HG03469 (cell line): ENCODE results near the gene PGPEP1.
"Not testable (repeated sequence)": the region's sequence is repeated elsewhere in the genome, so short reads cannot be mapped to it uniquely, and the experiment has no call there.

Experiments
- ATAC-seq: cut with Tn5 transposase; IDR thresholded peaks from one replicate; pipeline ENCODE4 v1.9.1; 2021; ENCODE audit warnings: mild to moderate bottlenecking, moderate library complexity, moderate number of reproducible peaks; ENCODE audit not compliant: unreplicated experiment

Gene PGPEP1

GRCh38 chr19:18330868-18331267 is 9.5 kb upstream of the PGPEP1 start:
- ATAC-seq: no peak

GRCh38 chr19:18332917-18333530 is 7.4 kb upstream of the PGPEP1 start:
- no peak for ATAC-seq

GRCh38 chr19:18333680-18334079 is 6.7 kb upstream of the PGPEP1 start:
- no peak for ATAC-seq

DNA sequence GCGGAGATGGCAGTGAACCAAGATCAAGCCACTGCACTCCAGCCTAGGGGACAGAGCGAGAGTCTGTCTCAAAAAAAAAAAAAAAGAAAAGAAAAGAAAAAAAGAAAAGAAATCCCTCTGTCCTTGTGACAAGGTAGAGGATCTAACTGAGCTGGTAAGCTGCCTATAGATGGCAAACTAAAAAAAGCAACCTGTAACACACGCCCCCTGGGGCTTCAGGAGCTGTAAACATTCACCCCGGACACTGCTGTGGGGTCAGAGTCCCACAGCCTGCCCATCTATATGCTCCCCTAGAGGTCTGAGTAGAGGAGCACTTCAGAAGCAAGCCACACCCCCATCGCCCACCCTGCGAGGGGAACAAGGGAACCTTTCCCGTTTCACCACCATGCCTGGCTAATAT is 4.3 kb upstream of the PGPEP1 start:
- no peak for ATAC-seq

- no peak for ATAC-seq
These were observed 1.9 kb upstream of the PGPEP1 start for GRCh38 chr19:18338541-18338940.

GRCh38 chr19:18339723-18340122 is 675 bp upstream of the PGPEP1 start:
- no peak for ATAC-seq

GRCh38 chr19:18340990-18341868 is 831 bp downstream of the PGPEP1 start:
- ATAC-seq: no peak

DNA sequence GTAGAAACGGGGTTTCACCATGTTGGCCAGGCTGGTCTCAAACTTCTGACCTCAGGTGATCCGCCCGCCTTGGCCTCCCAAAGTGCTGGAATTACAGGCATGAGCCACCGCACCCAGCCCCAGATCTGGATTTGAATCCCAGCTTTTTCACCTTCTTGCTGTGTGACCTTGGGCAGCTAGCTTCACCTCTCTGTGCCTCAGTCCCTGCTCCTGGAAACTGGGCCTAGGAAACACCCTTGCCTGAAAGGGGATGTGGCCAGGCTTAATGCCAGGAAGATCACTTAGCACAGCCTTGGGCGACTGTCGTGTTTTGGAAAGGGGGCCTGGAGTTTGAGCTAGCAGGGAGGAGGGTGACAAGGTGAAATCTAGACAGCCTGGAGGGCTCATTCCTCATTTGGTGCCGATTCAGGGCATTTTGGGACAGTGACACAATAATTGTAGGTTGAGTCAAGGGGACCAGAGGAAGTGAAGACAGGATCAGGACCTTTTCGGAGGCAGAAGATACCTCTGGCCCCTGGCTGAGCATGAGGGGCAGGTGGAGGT is 1.8 kb downstream of the PGPEP1 start:
- ATAC-seq: no peak

DNA sequence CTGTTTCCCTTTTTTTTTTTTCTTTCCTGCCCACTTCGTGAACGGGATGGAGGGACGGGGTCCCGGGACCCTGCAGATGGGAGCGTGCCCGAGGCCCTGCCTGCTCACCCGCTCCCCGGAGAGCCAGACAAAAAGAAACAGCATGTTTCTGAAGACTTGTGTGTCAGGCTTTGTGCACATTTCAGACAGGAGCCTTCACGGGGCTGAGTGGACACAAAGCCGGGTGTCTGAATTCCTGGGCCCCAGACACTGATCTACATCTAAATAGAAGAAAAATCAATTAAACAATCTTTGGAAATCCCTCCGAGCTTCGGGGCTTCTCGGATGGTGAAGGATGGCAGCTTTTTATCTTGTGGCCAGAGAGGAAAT is 4.2 kb downstream of the PGPEP1 start:
- ATAC-seq: no peak

- no peak for ATAC-seq
These were observed 4.9 kb downstream of the PGPEP1 start for GRCh38 chr19:18345296-18345695.

- ATAC-seq: no peak
These were observed 5.7 kb downstream of the PGPEP1 start for GRCh38 chr19:18346091-18346490.

DNA sequence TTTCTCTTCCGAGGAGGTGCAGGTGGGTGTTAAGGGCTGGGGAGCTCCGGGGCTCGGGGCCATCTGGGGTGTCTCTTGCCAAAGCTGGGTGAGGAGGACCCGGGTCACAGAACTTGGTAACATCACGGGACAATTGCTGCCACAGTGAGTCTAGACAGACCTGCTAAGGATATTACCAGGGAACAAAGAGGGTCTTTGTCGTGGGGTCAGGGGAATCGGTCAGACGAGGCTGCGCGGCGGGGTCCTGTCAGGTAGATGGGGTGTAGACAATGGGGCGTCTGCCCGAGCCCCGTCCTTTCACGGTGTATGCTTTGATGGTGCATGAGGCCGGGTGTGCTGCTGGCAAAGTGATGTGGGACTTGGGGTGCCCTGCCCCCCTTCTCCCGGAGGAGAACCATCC is 7.8 kb downstream of the PGPEP1 start:
- no peak for ATAC-seq

DNA sequence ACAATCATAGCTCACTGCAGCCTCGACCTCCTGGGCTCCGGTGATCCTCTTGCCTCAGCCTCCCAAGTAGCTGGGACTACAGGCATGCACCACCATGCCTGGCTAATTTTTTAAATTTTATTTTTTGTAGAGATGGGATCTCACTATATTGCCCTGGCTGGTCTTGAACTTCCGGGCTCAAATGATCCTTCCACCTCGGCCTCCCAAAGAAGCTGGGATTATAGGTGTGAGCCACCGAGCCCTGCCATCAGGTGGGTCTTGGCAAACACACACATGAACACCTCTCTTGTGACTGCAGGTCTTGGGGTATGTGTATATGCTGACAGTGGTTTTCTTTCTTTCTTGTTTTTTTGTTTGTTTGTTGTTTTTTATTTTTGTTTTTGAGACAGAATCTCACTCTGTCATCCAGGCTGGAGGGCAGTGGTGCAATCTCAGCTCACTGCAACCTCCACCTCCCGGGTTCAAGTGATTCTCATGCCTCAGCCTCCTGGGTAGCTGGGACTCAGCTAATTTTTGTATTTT is 8.5 kb downstream of the PGPEP1 start:
- not testable (repeated sequence) for ATAC-seq

GRCh38 chr19:18349524-18350128 is 9.2 kb downstream of the PGPEP1 start:
- no peak for ATAC-seq

DNA sequence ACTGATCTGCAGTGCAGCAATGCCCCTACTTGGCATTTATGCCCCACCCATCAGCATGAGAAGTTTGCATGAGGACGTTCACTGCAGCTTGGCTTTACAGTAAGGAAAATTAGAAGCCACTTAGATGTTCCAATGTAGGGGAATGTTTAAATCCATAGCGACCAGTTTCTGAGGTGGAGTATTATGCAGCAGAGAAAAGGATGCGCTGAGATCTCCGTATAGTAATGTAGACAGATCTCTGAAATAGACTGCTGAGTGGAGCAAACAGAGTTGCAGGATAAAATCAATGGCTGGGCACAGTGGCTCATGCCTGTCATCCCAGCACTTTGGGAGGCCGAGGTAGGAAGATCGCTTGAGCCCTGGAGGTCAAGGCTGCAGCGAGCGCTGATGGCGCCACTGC is 10.1 kb downstream of the PGPEP1 start:
- ATAC-seq: no peak

DNA sequence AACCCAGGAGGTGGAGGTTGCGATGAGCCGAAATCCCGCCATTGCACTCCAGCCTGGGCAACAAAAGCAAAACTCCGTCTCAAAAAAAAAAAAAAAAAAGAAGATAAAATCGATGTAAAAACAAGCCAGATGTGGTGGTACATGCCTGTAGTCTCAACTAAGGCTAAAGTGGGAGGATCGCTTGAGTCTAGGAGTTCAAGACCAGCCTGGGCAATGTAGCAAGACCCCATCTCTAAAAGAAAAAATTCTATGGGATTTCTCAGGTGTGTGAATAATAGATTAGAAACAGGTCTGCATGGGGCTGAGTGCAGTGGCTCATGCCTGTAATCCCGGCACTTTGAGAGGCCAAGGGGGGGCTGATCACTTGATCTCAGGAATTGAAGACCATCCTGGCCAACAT is 11.1 kb downstream of the PGPEP1 start:
- ATAC-seq: no peak

- ATAC-seq: no peak
These were observed 13.1 kb downstream of the PGPEP1 start for GRCh38 chr19:18353378-18354005.

DNA sequence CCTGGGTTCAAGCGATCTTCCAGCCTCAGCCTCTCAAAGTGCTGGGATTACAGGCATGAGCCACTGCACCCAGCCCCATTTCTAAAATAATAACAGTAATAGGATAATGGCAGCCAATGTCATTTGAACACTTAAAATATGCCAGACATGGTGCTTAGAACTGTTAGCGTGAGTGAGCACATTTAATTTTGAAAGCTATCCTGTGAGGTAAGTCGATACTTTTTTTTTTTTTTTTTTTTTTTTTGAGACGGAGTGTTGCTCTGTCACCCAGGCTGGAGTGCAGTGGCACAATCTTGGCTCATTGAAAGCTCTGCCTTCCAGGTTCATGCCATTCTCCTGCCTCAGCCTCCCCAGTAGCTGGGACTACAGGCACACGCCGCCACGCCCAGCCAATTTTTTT is 14.3 kb downstream of the PGPEP1 start:
- not testable (repeated sequence) for ATAC-seq

DNA sequence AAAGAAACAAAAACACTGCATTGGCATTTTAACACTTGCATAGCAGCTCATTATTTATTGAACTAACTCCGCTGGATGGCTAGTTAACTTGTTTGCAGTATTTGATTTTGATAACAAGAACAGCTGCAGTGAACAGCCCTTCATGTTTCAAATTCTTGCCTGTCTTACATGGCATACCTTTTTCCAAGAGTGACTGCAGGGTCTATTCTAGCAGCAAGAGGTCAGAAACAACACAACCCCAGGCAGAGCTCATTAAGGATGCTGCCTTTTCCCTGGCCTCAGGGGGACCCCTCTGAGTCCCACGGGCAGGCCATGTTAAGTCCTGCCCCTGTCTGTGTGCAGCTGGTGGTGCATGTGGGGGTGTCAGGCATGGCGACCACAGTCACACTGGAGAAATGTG is 16.6 kb downstream of the PGPEP1 start:
- no peak for ATAC-seq

- ATAC-seq: no peak
These were observed 21.2 kb downstream of the PGPEP1 start for GRCh38 chr19:18361646-18362045.

- ATAC-seq: no peak
These were observed 22.6 kb downstream of the PGPEP1 start for GRCh38 chr19:18362934-18363542.
